Measurements from ENCODE around the gene FAM13B.

The FAM13B gene

DNA sequence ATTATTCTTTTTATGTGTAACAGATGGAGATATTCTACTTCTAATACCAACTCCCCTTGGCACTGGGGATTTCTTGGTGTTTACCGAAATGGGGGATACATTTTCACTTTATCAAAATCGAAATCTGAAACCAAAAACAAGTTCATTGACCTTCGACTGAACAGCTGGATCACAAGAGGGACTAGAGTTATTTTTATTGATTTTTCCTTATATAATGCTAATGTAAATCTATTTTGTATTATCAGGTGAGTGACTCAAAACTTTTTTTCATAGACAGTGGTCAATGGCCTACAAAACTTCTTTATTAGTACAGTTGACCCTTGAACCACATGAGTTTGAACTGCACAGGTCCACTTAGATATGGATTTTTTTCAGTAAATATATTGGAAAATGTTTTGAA is 133.4 kb downstream of the FAM13B start:
- Histone ChIP-seq H3K4me1 (ENCODE audit: control insufficient read depth, low read length) (peaks cover 90% of the 10 kb centered on the region), H3K4me2 (ENCODE audit: low read length) (peak overlapping the region; percentile 59), H3K4me3 (ENCODE audit: low read length) (peak overlapping the region; percentile 48), H3K27ac (ENCODE audit: low read depth, low read length) (0 out of 2 replicates have a peak overlapping the region, but pooled peaks have one; percentile 34), H3K9me3 (ENCODE audit: control insufficient read depth, insufficient read depth, low read length) (no peaks in the 10 kb centered on the region), H3K79me2 (ENCODE audit: control insufficient read depth, low read length) (no peaks in the 10 kb centered on the region), H3F3A (ENCODE audit: control insufficient read depth, insufficient read depth) (peaks cover 10% of the 10 kb centered on the region), H4K20me1 (ENCODE audit: control insufficient read depth, insufficient read depth, low read depth, low read length) (no peaks in the 10 kb centered on the region), H3K27me3 (ENCODE audit: control insufficient read depth, low read length) (no peaks in the 10 kb centered on the region), H3K9me2 (replicated peaks; ENCODE audit: control insufficient read depth, low read length) (no peaks in the 10 kb centered on the region), H3K36me3 (ENCODE audit: control insufficient read depth, low read length) (no peaks in the 10 kb centered on the region)
- TF ChIP-seq EZH2phosphoT487 (IDR thresholded peaks at IDR 0.05; ENCODE audit: borderline replicate concordance, low read length): no peak
- TF ChIP-seq, protein P1, sequence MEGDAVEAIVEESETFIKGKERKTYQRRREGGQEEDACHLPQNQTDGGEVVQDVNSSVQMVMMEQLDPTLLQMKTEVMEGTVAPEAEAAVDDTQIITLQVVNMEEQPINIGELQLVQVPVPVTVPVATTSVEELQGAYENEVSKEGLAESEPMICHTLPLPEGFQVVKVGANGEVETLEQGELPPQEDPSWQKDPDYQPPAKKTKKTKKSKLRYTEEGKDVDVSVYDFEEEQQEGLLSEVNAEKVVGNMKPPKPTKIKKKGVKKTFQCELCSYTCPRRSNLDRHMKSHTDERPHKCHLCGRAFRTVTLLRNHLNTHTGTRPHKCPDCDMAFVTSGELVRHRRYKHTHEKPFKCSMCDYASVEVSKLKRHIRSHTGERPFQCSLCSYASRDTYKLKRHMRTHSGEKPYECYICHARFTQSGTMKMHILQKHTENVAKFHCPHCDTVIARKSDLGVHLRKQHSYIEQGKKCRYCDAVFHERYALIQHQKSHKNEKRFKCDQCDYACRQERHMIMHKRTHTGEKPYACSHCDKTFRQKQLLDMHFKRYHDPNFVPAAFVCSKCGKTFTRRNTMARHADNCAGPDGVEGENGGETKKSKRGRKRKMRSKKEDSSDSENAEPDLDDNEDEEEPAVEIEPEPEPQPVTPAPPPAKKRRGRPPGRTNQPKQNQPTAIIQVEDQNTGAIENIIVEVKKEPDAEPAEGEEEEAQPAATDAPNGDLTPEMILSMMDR (IDR thresholded peaks at IDR 0.05; ENCODE audit: low read depth, low read length, poor library complexity, severe bottlenecking): no peak

DNA sequence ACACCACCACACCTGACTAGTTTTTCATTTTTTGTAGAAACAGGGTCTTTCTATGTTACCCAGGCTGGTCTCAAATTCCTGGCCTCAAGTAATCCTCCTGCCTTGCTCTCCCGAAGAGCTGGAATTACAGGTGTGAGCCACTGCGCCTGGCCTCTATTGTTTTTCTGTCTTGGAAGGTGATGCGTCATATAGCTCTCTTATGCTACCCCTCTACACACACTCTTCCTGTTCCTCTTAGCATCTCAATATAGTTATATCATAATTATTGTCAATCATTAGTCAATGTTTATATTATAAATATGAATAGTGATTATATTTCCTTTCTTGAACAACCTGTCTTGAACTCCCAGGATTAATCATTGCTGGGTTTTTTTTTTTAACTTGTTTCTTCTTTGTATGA is 136.3 kb downstream of the FAM13B start:
- H3K4me1 ChIP-seq (ENCODE audit: control insufficient read depth, low read length): peaks cover 75% of the 10 kb centered on the region
- H3K27ac ChIP-seq (ENCODE audit: low read depth, low read length): peak overlapping the region; percentile 44
- TF ChIP-seq, protein P1 (IDR thresholded peaks at IDR 0.05; ENCODE audit: low read depth, low read length, poor library complexity, severe bottlenecking): no peak
- TF ChIP-seq EZH2phosphoT487 (IDR thresholded peaks at IDR 0.05; ENCODE audit: borderline replicate concordance, low read length): no peak
- no peaks in the 10 kb centered on the region for H3K36me3 ChIP-seq (ENCODE audit: control insufficient read depth, low read length)
- H3K4me2 ChIP-seq (ENCODE audit: low read length): peak overlapping the region; percentile 54
- 0 out of 2 replicates have a peak overlapping the region, but pooled peaks have one; percentile 14 for H3K4me3 ChIP-seq (ENCODE audit: low read length)
- no peaks in the 10 kb centered on the region for H4K20me1 ChIP-seq (ENCODE audit: control insufficient read depth, insufficient read depth, low read depth, low read length)
- no peaks in the 10 kb centered on the region for H3K9me3 ChIP-seq (ENCODE audit: control insufficient read depth, insufficient read depth, low read length)
- peaks cover 16% of the 10 kb centered on the region for H3F3A ChIP-seq (ENCODE audit: control insufficient read depth, insufficient read depth)
- H3K27me3 ChIP-seq (ENCODE audit: control insufficient read depth, low read length): no peaks in the 10 kb centered on the region
- H3K79me2 ChIP-seq (ENCODE audit: control insufficient read depth, low read length): no peaks in the 10 kb centered on the region
- no peaks in the 10 kb centered on the region for H3K9me2 ChIP-seq (replicated peaks; ENCODE audit: control insufficient read depth, low read length)

DNA sequence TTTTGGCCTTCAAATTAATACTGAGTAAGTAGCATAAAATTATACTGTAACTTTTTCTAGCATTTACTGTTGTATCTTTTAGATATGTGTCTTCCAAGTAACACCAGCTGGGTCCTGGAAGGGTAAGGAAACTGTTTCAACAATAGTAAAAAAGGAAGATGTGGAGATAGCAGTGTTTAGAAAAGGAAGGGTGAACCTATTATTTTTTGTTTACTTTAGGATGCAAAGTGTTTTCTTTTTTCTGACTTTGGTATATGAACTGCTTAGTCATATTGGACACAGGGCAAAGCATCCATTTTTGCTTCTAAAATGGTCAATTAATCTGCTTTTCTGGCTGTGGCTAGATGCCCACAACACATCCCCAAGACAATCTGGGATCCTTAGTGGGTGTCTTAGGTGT is 138.3 kb downstream of the FAM13B start:
- H3K9me3 ChIP-seq (ENCODE audit: control insufficient read depth, insufficient read depth, low read length): no peaks in the 10 kb centered on the region
- TF ChIP-seq, protein P1 (IDR thresholded peaks at IDR 0.05; ENCODE audit: low read depth, low read length, poor library complexity, severe bottlenecking): no peak
- TF ChIP-seq EZH2phosphoT487 (IDR thresholded peaks at IDR 0.05; ENCODE audit: borderline replicate concordance, low read length): no peak
- H3K79me2 ChIP-seq (ENCODE audit: control insufficient read depth, low read length): peaks cover 2% of the 10 kb centered on the region
- H3K4me2 ChIP-seq (ENCODE audit: low read length): no peak overlapping the region
- no peaks in the 10 kb centered on the region for H3K36me3 ChIP-seq (ENCODE audit: control insufficient read depth, low read length)
- H3K9me2 ChIP-seq (replicated peaks; ENCODE audit: control insufficient read depth, low read length): no peaks in the 10 kb centered on the region
- no peak overlapping the region for H3K4me3 ChIP-seq (ENCODE audit: low read length)
- peaks cover 59% of the 10 kb centered on the region for H3K4me1 ChIP-seq (ENCODE audit: control insufficient read depth, low read length)
- no peaks in the 10 kb centered on the region for H4K20me1 ChIP-seq (ENCODE audit: control insufficient read depth, insufficient read depth, low read depth, low read length)
- no peak overlapping the region for H3K27ac ChIP-seq (ENCODE audit: low read depth, low read length)
- peaks cover 26% of the 10 kb centered on the region for H3F3A ChIP-seq (ENCODE audit: control insufficient read depth, insufficient read depth)
- H3K27me3 ChIP-seq (ENCODE audit: control insufficient read depth, low read length): no peaks in the 10 kb centered on the region

All from DOHH2 (cell line).